ENCODE data around the gene KAT8.
A peak's percentile ranks its signal among the peaks of the same experiment; 100 is the strongest.

KAT8 gene

GRCh38 chr16:31134625-31135534 lies 17.4 kb downstream of the KAT8 start (continued):
- TF ChIP-seq ZFHX2 (tag by site-specific recombination; conservative IDR thresholded peaks at IDR 0.05) (peak; percentile 75), ZNF10 (tag by site-specific recombination; IDR thresholded peaks at IDR 0.05) (no peak), ZNF623 (tag by site-specific recombination; IDR thresholded peaks at IDR 0.05) (no peak), ZNF791 (tag by site-specific recombination; IDR thresholded peaks at IDR 0.05) (no peak), ZNF132 (tag by site-specific recombination; IDR thresholded peaks at IDR 0.05; ENCODE audit: borderline replicate concordance) (no peak), ZNF529 (tag by site-specific recombination; IDR thresholded peaks at IDR 0.05; ENCODE audit: insufficient replicate concordance) (no peak), ZNF660 (tag by site-specific recombination; IDR thresholded peaks at IDR 0.05) (no peak), ZNF580 (tag by site-specific recombination; IDR thresholded peaks at IDR 0.05) (no peak), ZNF518A (tag by site-specific recombination; conservative IDR thresholded peaks at IDR 0.05; ENCODE audit: low read depth) (no peak), BCL11A (tag by site-specific recombination; IDR thresholded peaks at IDR 0.05; ENCODE audit: low read depth) (no peak), ZNF792 (tag by site-specific recombination; IDR thresholded peaks at IDR 0.05) (no peak), ZBTB8A (tag by site-specific recombination; IDR thresholded peaks at IDR 0.05) (peak; percentile 28; the same call in 1 of the 2 replicates), ZNF16 (tag by site-specific recombination; IDR thresholded peaks at IDR 0.05; ENCODE audit: low read depth) (no peak), ZFP3 (tag by site-specific recombination; IDR thresholded peaks at IDR 0.05; ENCODE audit: low read depth) (no peak), GFI1B (tag by site-specific recombination; IDR thresholded peaks at IDR 0.05) (no peak), MZF1 (tag by site-specific recombination; IDR thresholded peaks at IDR 0.05; ENCODE audit: borderline replicate concordance) (no peak), ZNF214 (tag by site-specific recombination; IDR thresholded peaks at IDR 0.05; ENCODE audit: borderline replicate concordance) (no peak), ZNF341 (tag by site-specific recombination; IDR thresholded peaks at IDR 0.05; ENCODE audit: low read depth) (no peak), EGR2 (tag by site-specific recombination; IDR thresholded peaks at IDR 0.05; ENCODE audit: low read depth) (peak; percentile 52), ZNF433 (tag by site-specific recombination; IDR thresholded peaks at IDR 0.05; ENCODE audit: low read depth) (no peak), KLF16 (tag by site-specific recombination; IDR thresholded peaks at IDR 0.05) (no peak), ZSCAN16 (tag by site-specific recombination; IDR thresholded peaks at IDR 0.05) (no peak), ZNF701 (tag by site-specific recombination; IDR thresholded peaks at IDR 0.05) (no peak), SETDB1 (IDR thresholded peaks at IDR 0.05; ENCODE audit: insufficient read length, low read length) (no peak), AEBP2 (tag by site-specific recombination; IDR thresholded peaks at IDR 0.05; ENCODE audit: borderline replicate concordance) (no peak), ZNF621 (tag by site-specific recombination; IDR thresholded peaks at IDR 0.05) (no peak), ZBTB1 (tag by site-specific recombination; IDR thresholded peaks at IDR 0.05) (no peak), ZNF184 (tag by site-specific recombination; IDR thresholded peaks at IDR 0.05) (no peak), ZNF221 (tag by site-specific recombination; IDR thresholded peaks at IDR 0.05; ENCODE audit: borderline replicate concordance) (no peak), ZNF398 (tag by site-specific recombination; IDR thresholded peaks at IDR 0.05) (peak; percentile 85), ZNF654 (tag by site-specific recombination; IDR thresholded peaks at IDR 0.05; ENCODE audit: low read depth) (no peak), FEZF1 (tag by site-specific recombination; IDR thresholded peaks at IDR 0.05) (no peak), WT1 (tag by site-specific recombination; IDR thresholded peaks at IDR 0.05) (peak; percentile 37; the same call in 1 of the 2 replicates)

All from HEK293 (cell line).